RWPE1 (cell line): ENCODE measurements around the gene SEC23A.
"Not testable (repeated sequence)": the region's sequence is repeated elsewhere in the genome, so short reads cannot be mapped to it uniquely, and the experiment has no call there.

Experiments used
- CTCF ChIA-PET: fragments of 350-600 bp; sonication (Branson Sonifier 250); formaldehyde crosslinking; extraction: SDS; loops from one replicate; lab custom pipeline; 2021; lab: Yijun Ruan, JAX
- POLR2A ChIA-PET: fragments of 400-600 bp; formaldehyde crosslinking; extraction: SDS; loops from one replicate; lab custom pipeline; 2020; ENCODE audit warnings: antibody characterized with exemption; ENCODE audit not compliant: low non-redundant PET; lab: Yijun Ruan, JAX
- DNase-seq: peaks from one replicate; pipeline ENCODE4 v3.0.0; 2012; ENCODE audit warnings: low spot score
- H3K27ac ChIP-seq: fragments of 450-650 bp; 2 replicates; pipeline ENCODE4 v1.5.1; 2017
- CTCF ChIP-seq: fragments of 450-650 bp; conservative IDR thresholded peaks from 2 replicates; pipeline ENCODE4 v1.5.1; 2017; ENCODE audit warnings: low read depth, mild to moderate bottlenecking

The SEC23A gene

GRCh38 chr14:39087493-39087892, 15.5 kb downstream of the SEC23A start:
- no peak overlapping the region for H3K27ac ChIP-seq
- ChIA-PET POLR2A (no interaction called here), CTCF (no interaction called here)
- DNase-seq, result no peak
- no peak for TF ChIP-seq CTCF

GRCh38 chr14:39085933-39086332, 17.1 kb downstream of the SEC23A start:
- no peak overlapping the region for H3K27ac ChIP-seq
- POLR2A ChIA-PET, result no interaction called here
- TF ChIP-seq CTCF, result no peak
- CTCF ChIA-PET, result interaction anchor here (0.6 to 0.7 kb wide), 3 partner anchors 14 to 347 kb away, joined by 3 to 7 read pairs (median 5); no protein-coding TSS in a partner anchor
- DNase-seq, result no peak

GRCh38 chr14:39083127-39083526, 19.9 kb downstream of the SEC23A start:
- CTCF ChIA-PET, result interaction anchor here (0.7 kb wide), 1 partner anchor 570 kb away, joined by 3 read pairs; no protein-coding TSS in a partner anchor
- no peak overlapping the region for H3K27ac ChIP-seq
- TF ChIP-seq CTCF, result no peak
- DNase-seq, result no peak
- POLR2A ChIA-PET, result no interaction called here

GRCh38 chr14:39080886-39081285, 22.1 kb downstream of the SEC23A start:
- ChIA-PET CTCF (interaction anchor here (0.7 kb wide), 1 partner anchor 220 kb away, joined by 3 read pairs; no protein-coding TSS in a partner anchor), POLR2A (no interaction called here)
- no peak for TF ChIP-seq CTCF
- no peak overlapping the region for H3K27ac ChIP-seq
- DNase-seq, result no peak

GRCh38 chr14:39071096-39071495, 31.9 kb downstream of the SEC23A start:
- H3K27ac ChIP-seq, result no peak overlapping the region
- no peak for DNase-seq
- CTCF ChIA-PET, result interaction anchor here (0.7 kb wide), 1 partner anchor 1851 kb away, joined by 3 read pairs; no protein-coding TSS in a partner anchor
- POLR2A ChIA-PET, result no interaction called here
- no peak for TF ChIP-seq CTCF

- DNase-seq, result no peak
- ChIA-PET CTCF (no interaction called here), POLR2A (no interaction called here)
- H3K27ac ChIP-seq, result no peak overlapping the region
- TF ChIP-seq CTCF, result no peak
Observed at GRCh38 chr14:39069923-39070322, 33.1 kb downstream of the SEC23A start.

- H3K27ac ChIP-seq, DNase-seq, CTCF ChIA-PET, POLR2A ChIA-PET: not testable (repeated sequence)
Observed at GRCh38 chr14:39069169-39069805, 33.7 kb downstream of the SEC23A start.
